Epithelial cell of proximal tubule (primary cell): ENCODE results near the gene SH3RF1. TPM values are rescaled to one million over a fixed set of nuclear protein-coding genes. Genes with fewer than 3 reads are reported as not detected.

Experiments used
- DNase-seq: peaks from one replicate; pipeline ENCODE4 v3.0.0-alpha.2; 2011; ENCODE audit warnings: low read depth
- H3K4me3 ChIP-seq: 2 replicates; pipeline ENCODE4 v1.5.1; 2011; ENCODE audit warnings: low read depth, mild to moderate bottlenecking, low read length
- CTCF ChIP-seq: conservative IDR thresholded peaks from 2 replicates; pipeline ENCODE4 v1.5.1; 2012; ENCODE audit warnings: low read depth, mild to moderate bottlenecking, low read length
- total RNA-seq: library from RNA; depleted of rRNA; stranded (reverse); fragments of >200 nt; gene quantifications from 2 replicates; pipeline ENCODE4 v1.2.3, GENCODE V29; 2015

SH3RF1 gene
- total RNA-seq, 1 donor from 2014 or later: 25.8 TPM

GRCh38 chr4:169132561-169133305 is 138.0 kb downstream of the SH3RF1 start:
- TF ChIP-seq CTCF: no peak
- no peak for DNase-seq

GRCh38 chr4:169131556-169132208 is 139.1 kb downstream of the SH3RF1 start:
- no peak for DNase-seq
- TF ChIP-seq CTCF: no peak
- H3K4me3 ChIP-seq: no peak overlapping the region

More at GRCh38 chr4:169132561-169133305, 138.0 kb downstream of the SH3RF1 start:
- H3K4me3 ChIP-seq: no peak overlapping the region

GRCh38 chr4:169128902-169129301 is 141.9 kb downstream of the SH3RF1 start:
- no peak for TF ChIP-seq CTCF
- no peak for DNase-seq

GRCh38 chr4:169127314-169127713 is 143.4 kb downstream of the SH3RF1 start:
- H3K4me3 ChIP-seq: no peak overlapping the region
- no peak for TF ChIP-seq CTCF
- DNase-seq: no peak

More at GRCh38 chr4:169128902-169129301, 141.9 kb downstream of the SH3RF1 start:
- H3K4me3 ChIP-seq: no peak overlapping the region

- no peak for TF ChIP-seq CTCF
- no peak for DNase-seq
- no peak overlapping the region for H3K4me3 ChIP-seq
Measured at GRCh38 chr4:169124661-169125060, 146.1 kb downstream of the SH3RF1 start.

- DNase-seq: no peak
- no peak for TF ChIP-seq CTCF
- H3K4me3 ChIP-seq: no peak overlapping the region
Measured at GRCh38 chr4:169122422-169122821, 148.3 kb downstream of the SH3RF1 start.

- TF ChIP-seq CTCF: peak; percentile 29
- no peak overlapping the region for H3K4me3 ChIP-seq
- peak; percentile 36 for DNase-seq
Measured at GRCh38 chr4:169121861-169122382, 148.8 kb downstream of the SH3RF1 start.
